Psoas muscle (tissue), 8 donors: ENCODE measurements around the gene PDLIM3. TPM values are rescaled to one million over a fixed set of nuclear protein-coding genes. Genes with fewer than 3 reads are reported as not detected.

Experiments
- ATAC-seq, 4 donors: fragments of 200-7000 bp; cut with Tn5 transposase; one replicate each; pipeline ENCODE4 v1.9.1; 2020; ENCODE audit warnings: moderate library complexity in 3 of 4, mild to moderate bottlenecking in 2 of 4
- DNase-seq, 2 donors: peaks; one replicate each; pipeline ENCODE4 v3.0.0-alpha.2; 2020
- H3K27ac ChIP-seq: fragments of 200-600 bp; one replicate; pipeline ENCODE4 v1.8.0; 2022
- H3K27me3 ChIP-seq, 3 donors: fragments of 200-600 bp in 1 of 3; one replicate each; pipeline versions ENCODE4 v1.6.1 to v1.8.0; 2013 to 2022; ENCODE audit warnings: low read length in 2 of 3, mild to moderate bottlenecking in 2 of 3, moderate library complexity in 1 of 3; ENCODE audit not compliant: insufficient read depth in 3 of 3
- H3K36me3 ChIP-seq, 2 donors: fragments of 200-600 bp in 1 of 2; one replicate each; pipeline versions ENCODE4 v1.6.1 to v1.8.0; 2013 to 2022; ENCODE audit warnings: low read depth in 1 of 2, mild to moderate bottlenecking in 1 of 2, moderate library complexity in 1 of 2; ENCODE audit not compliant: insufficient read depth in 1 of 2
- H3K4me1 ChIP-seq: fragments of 200-600 bp; one replicate; pipeline ENCODE4 v1.8.0; 2022
- H3K4me3 ChIP-seq: fragments of 200-600 bp; one replicate; pipeline ENCODE4 v1.8.0; 2022; ENCODE audit warnings: mild to moderate bottlenecking
- H3K9me3 ChIP-seq: fragments of 200-600 bp; one replicate; pipeline ENCODE4 v1.8.0; 2022
- WGBS, 3 donors: extraction: QIAGEN DNeasy Blood & Tissue Kit; methylation state at CpG; one replicate each; pipeline versions ENCODE4 v1.1.6 to v1.1.7; 2013; 5-methylcytosine and 5-hydroxymethylcytosine counted together
- intact Hi-C, 2 donors: fragments of 100-400 bp; cut with DNase I; formaldehyde crosslinking; loops; one replicate each; pipeline versions ENCODE4 v1.11.0 to v1.14.2; 2022
- long read RNA-seq, 2 donors: library from polyadenylated mRNA; unstranded; transcript quantifications; one replicate each; pipeline ENCODE4 v2.0.0, GENCODE V29; 2021
- polyA plus RNA-seq, 3 donors: library from polyadenylated mRNA; stranded (reverse); fragments of 200-250 nt; gene quantifications; one replicate each; pipeline ENCODE4 v1.2.3, GENCODE V29; 2013
- total RNA-seq, 4 donors: library from RNA; stranded (reverse); fragmentation: NEBNext Ultra II Directional in 2 of 4; extraction: Animal tissue kit (Norgen Biotek cat#: 25700) in 2 of 4; gene quantifications; one replicate each; pipeline versions ENCODE4 v1.2.1 to v1.2.4, GENCODE V29; 2021 to 2023
- TF ChIP-seq, protein P1 (sequence below): fragments of 200-600 bp; IDR thresholded peaks from one replicate; pipeline ENCODE4 v1.8.0; 2022; ENCODE audit warnings: antibody characterized with exemption
- donor health status: healthy with polysubstance abuse.
- donor health status: DM: no; HTN: no; CAD: no; lungs with moderate emphysema.
- donor health status: Bipolar disorder and iron deficiency.
- donor health status: healthy.
- donor health status: DM: yes; HTN: yes; CAD: no.
- donor health status: DM: no; HTN: no; CAD: no.
- donor health status: DM: no; HTN: no; CAD: no.
- donor health status: DM: yes; HTN: yes; CAD: no.

The PDLIM3 gene, protein sequence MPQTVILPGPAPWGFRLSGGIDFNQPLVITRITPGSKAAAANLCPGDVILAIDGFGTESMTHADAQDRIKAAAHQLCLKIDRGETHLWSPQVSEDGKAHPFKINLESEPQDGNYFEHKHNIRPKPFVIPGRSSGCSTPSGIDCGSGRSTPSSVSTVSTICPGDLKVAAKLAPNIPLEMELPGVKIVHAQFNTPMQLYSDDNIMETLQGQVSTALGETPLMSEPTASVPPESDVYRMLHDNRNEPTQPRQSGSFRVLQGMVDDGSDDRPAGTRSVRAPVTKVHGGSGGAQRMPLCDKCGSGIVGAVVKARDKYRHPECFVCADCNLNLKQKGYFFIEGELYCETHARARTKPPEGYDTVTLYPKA
- total RNA-seq = 1,000 to 10,000 TPM; 2,718 to 5,341 (median 3,828) TPM
- polyA plus RNA-seq = 1,000 to 10,000 TPM in 2 of 3 donors, 100 to 1,000 TPM in 1; 703 to 2,553 (median 1,460) TPM
- long read RNA-seq, donor 1, transcript PDLIM3-201 (8 exons, 2,803 nt) = major isoform, 676 of 973 reads
- long read RNA-seq, donor 1, transcript PDLIM3-203 (7 exons, 1,672 nt) = minor isoform, 5 of 973 reads
- long read RNA-seq, donor 1, transcript PDLIM3-210 (3 exons, 906 nt) = minor isoform, 18 of 973 reads
- long read RNA-seq, donor 1, transcript PDLIM3-212 (7 exons, 1,108 nt) = minor isoform, 34 of 973 reads
- long read RNA-seq, donor 1, partial matches to known transcripts = 102 of 973 reads
- long read RNA-seq, donor 1, other reads (novel, unspliced or antisense) = 134 of 973 reads
- long read RNA-seq, donor 2, transcript PDLIM3-203 (7 exons, 1,672 nt) = minor isoform, 6 of 1,086 reads
- long read RNA-seq, donor 2, transcript PDLIM3-212 (7 exons, 1,108 nt) = minor isoform, 92 of 1,086 reads
- long read RNA-seq, donor 2, transcript PDLIM3-210 (3 exons, 906 nt) = minor isoform, 23 of 1,086 reads
- long read RNA-seq, donor 2, transcript PDLIM3-201 (8 exons, 2,803 nt) = major isoform, 571 of 1,086 reads
- long read RNA-seq, donor 2, partial matches to known transcripts = 157 of 1,086 reads
- long read RNA-seq, donor 2, other reads (novel, unspliced or antisense) = 228 of 1,086 reads

DNA sequence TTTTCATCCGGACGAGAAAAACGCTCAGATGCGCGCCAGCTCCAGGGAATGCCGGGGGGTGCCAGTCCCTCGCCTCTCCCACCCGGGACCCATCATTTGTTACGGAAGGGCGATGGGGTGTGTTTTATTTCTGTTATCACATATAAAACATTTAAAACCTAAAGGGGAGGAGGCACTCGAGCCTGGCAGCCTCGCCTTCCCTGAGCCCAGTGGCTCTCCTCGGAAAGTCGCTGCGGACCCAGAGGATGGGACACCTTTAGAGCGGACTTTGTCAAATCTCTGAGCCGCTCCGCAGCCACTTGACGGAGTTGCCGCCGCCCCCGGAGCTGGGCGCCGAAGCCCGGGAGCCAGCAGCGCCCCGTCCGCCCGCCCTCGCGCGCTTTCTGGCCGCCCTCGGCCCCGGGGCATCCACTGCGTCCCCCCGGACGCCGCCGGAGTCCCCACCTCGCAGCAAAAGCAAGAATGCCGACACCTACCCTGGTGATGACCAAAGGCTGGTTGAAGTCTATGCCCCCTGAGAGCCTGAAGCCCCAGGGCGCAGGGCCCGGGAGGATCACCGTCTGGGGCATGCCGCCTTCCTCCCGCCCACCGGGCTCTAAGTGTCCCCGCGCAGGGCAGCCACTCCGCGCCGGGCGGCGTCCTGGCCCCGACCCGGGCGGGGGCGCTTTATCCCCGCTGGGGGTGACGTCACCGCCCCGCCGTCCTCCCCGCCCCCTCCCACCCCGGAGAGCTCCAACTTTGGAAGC is at the start of gene PDLIM3:
Gene PDLIM3, minus strand, starts transcription at position 642 of the 746 bp plus-strand sequence. Its CDS starts 73 bp downstream, at position 569.
- intact Hi-C loops = loop anchor here (2.0 to 5.0 kb wide), 2 partner anchors 37 to 38 kb away; no protein-coding TSS in a partner anchor
- peaks cover 0 to 37% of the 10 kb centered on the region in 2 donors for H3K36me3 ChIP-seq
- peak within 1 kb of the TSS; percentile 99 for H3K27ac ChIP-seq
- WGBS, 3 donors = 0 to 2% (median 1%) methylated on average over 56 to 66 of the region's 66 CpGs
- ATAC-seq (peak; percentile 22 to 81 (median 78)), DNase-seq (peak; percentile 83 to 94)
- H3K27me3 ChIP-seq = no peaks in the 10 kb centered on the region
- no peaks in the 10 kb centered on the region for H3K9me3 ChIP-seq
- H3K4me1 ChIP-seq = peaks cover 5% of the 10 kb centered on the region
- TF ChIP-seq, protein P1, sequence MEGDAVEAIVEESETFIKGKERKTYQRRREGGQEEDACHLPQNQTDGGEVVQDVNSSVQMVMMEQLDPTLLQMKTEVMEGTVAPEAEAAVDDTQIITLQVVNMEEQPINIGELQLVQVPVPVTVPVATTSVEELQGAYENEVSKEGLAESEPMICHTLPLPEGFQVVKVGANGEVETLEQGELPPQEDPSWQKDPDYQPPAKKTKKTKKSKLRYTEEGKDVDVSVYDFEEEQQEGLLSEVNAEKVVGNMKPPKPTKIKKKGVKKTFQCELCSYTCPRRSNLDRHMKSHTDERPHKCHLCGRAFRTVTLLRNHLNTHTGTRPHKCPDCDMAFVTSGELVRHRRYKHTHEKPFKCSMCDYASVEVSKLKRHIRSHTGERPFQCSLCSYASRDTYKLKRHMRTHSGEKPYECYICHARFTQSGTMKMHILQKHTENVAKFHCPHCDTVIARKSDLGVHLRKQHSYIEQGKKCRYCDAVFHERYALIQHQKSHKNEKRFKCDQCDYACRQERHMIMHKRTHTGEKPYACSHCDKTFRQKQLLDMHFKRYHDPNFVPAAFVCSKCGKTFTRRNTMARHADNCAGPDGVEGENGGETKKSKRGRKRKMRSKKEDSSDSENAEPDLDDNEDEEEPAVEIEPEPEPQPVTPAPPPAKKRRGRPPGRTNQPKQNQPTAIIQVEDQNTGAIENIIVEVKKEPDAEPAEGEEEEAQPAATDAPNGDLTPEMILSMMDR = no peak
- H3K4me3 ChIP-seq = peak within 1 kb of the TSS; percentile 90

DNA sequence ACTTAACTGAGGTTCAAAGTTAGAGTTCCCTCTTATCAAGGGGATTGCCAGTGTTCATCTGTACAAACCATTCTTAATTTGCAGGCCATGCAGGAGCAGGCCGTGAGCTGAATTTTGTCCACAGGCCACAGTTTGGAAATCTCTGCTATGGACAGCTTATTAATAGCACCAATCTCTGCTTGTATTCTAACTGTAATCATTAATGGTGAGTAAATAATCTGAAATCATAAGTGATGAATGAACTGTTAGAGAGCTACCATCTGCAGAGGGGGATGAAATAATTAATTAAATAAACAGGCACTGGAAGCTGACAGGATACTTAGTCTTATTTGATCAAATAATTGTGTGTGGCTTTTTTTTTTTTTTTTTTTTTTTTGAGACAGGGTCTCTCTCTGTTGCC is 48.5 kb upstream of the PDLIM3 start:
- Histone ChIP-seq H3K9me3 (no peaks in the 10 kb centered on the region), H3K27ac (peak overlapping the region; percentile 97), H3K4me3 (no peak overlapping the region), H3K4me1 (peaks cover 31% of the 10 kb centered on the region), H3K36me3 (no peaks in the 10 kb centered on the region), H3K27me3 (no peaks in the 10 kb centered on the region)
- 79 to 93% (median 84%) methylated on average over 1 of the region's 1 CpG for WGBS, 3 donors
- intact Hi-C loops = no loop called here
- no peak for DNase-seq
- TF ChIP-seq, protein P1 = no peak
- no peak for ATAC-seq

GRCh38 chr4:185582651-185583400 is 47.5 kb upstream of the PDLIM3 start:
- Histone ChIP-seq H3K4me1 (peaks cover 26% of the 10 kb centered on the region), H3K27me3 (no peaks in the 10 kb centered on the region), H3K36me3 (no peaks in the 10 kb centered on the region), H3K9me3 (no peaks in the 10 kb centered on the region), H3K27ac (peak overlapping the region; percentile 97), H3K4me3 (peak overlapping the region; percentile 23)
- peak in 1 of 2 donors; percentile 82 for DNase-seq
- peak; percentile 88 to 92 (median 88) for ATAC-seq
- 45 to 65% (median 47%) methylated on average over 7 of the region's 7 CpGs for WGBS, 3 donors
- intact Hi-C loops = no loop called here
- TF ChIP-seq, protein P1 = no peak

DNA sequence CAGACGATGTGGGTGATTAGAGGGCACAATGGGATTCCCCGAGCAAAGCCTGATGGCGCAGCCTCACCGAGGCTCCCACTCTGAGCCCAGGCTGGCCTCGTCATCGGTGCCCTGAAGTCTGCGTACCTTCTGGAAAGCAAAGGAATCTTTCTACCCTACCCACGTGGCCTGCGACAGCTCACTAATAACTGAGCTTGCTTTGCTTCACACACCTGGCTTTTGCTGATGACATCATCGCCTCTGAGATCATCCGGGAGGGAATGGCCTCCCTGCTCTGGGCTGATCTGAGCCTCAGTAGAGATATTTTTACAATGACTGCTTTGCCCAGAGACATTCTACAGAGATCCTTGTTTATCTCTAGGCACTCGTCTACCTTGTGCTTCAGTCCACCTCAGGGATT is 45.4 kb upstream of the PDLIM3 start:
- Histone ChIP-seq H3K36me3 (no peaks in the 10 kb centered on the region), H3K27me3 (no peaks in the 10 kb centered on the region), H3K27ac (peak overlapping the region; percentile 97), H3K4me3 (no peak overlapping the region), H3K4me1 (peaks cover 24% of the 10 kb centered on the region), H3K9me3 (no peaks in the 10 kb centered on the region)
- intact Hi-C loops = no loop called here
- TF ChIP-seq, protein P1 = no peak
- no peak for ATAC-seq
- 68 to 82% (median 76%) methylated on average over 12 of the region's 12 CpGs for WGBS, 3 donors
- DNase-seq = no peak
